ENCODE data around the gene DCAF12L2.
"Not testable (repeated sequence)": the region's sequence is repeated elsewhere in the genome, so short reads cannot be mapped to it uniquely, and the experiment has no call there.

The DCAF12L2 gene

DNA sequence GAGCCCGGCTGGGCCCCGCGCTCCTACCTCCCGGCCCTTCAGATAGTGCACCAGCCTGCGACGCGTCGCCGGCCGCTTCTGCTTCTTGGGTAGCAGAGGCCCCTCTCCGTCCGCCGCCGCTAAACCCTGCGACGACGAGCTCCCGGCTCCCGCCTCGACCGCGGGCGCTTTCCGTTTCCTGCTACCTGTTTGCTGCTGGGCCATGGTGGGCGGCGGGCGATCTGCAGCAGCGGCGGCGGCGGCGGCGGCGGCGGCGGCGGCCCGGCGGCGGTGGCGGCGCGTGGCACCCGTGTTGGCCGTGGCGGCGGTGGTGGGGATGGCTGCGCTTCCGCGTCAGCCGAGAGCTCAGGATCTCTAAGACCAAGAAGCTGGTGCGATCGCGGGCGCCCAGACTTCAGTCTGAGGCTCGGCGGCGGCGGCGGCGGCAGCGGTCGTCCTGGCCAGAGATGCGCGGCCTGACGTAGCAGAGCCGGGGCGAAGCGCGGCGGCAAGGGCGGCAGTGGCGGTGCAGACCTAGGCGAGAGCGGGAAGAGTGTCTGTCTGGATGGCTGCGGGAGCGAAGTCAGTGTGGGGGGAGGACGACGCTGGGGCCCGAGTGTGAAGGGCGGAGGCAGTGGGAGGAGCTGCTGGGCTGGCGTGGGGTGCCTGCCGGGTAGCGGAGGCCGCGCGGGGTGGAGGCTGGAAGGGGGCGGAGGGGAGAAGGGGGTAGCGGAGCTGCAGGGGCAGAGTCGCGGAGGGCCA lies at the start of gene DCAF12L2:
DCAF12L2 (minus strand) TSS at position 569 of the 741 bp plus-strand sequence; CDS start at position 204, 365 bp downstream.
- ATAC-seq, result no peak

- not testable (repeated sequence) for ATAC-seq
Measured at GRCh38 chrX:126190888-126191287, 24.8 kb upstream of the DCAF12L2 start.

- ATAC-seq, result no peak
Measured at GRCh38 chrX:126177133-126177840, 11.2 kb upstream of the DCAF12L2 start.

GRCh38 chrX:126170720-126171119 lies 4.6 kb upstream of the DCAF12L2 start:
- ATAC-seq, result no peak

GRCh38 chrX:126167560-126167959 lies 1.5 kb upstream of the DCAF12L2 start:
- no peak for ATAC-seq

GRCh38 chrX:126165401-126165720 lies 728 bp downstream of the DCAF12L2 start:
- ATAC-seq, result no peak

- no peak for ATAC-seq
Measured at GRCh38 chrX:126164689-126165400, 1.2 kb downstream of the DCAF12L2 start.

DNA sequence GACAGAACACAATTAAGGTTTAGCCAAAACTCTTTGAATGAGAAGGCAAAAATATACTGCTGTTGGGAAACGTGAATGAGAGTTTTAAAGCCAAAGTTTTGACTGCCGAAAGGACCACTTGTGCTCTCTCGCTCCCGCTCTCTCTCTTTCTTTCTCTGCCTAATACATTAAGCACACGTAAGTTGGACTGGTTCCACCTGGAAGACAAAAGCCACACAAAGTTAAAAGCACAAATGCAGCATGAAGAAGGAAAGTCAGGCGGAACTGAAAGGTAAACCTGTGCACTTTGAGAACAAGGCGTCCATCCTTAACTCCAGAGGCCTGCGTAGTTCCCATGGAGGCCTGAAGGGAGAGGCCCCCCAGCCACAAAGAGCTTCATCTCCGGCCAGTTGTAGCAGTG lies 1.9 kb downstream of the DCAF12L2 start:
- no peak for ATAC-seq

DNA sequence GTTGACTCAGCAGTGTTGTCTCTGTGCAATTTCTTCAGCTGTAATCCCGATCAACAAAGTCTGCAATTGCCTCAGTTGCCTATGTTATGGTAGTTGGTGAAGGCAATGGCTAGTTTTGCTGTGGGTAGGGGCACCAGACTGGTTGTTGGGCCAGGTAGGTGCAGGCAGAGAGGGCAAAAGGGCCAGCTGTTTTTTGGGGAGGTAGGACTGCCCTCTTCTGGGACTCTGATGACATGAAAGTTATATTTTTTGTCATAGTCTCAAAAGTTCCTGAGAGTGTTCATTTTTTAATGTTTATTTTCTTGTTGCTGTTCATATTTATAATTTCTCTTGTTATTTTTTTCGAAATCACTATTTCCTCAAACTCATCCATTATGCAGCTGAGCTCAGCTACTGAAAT lies 25.1 kb downstream of the DCAF12L2 start:
- ATAC-seq, result no peak

GRCh38 chrX:126137899-126138298 lies 28.2 kb downstream of the DCAF12L2 start:
- no peak for ATAC-seq

GRCh38 chrX:126124721-126125120 lies 41.4 kb downstream of the DCAF12L2 start:
- no peak for ATAC-seq

Data from activated CD4-positive, CD25-positive, alpha-beta regulatory T cell treated with anti-CD3 and anti-CD28 coated beads, Interleukin-2, amount 50 U/mL, for 24 hours (primary cell).